HG03571 (cell line): ENCODE data around the gene GPR132.

Experiments used
- ATAC-seq: cut with Tn5 transposase; IDR thresholded peaks from one replicate; pipeline ENCODE4 v1.9.1; 2021; ENCODE audit not compliant: unreplicated experiment

Gene GPR132

GRCh38 chr14:105063056-105063455, 2.2 kb downstream of the GPR132 start:
- ATAC-seq, result no peak

GRCh38 chr14:105062048-105062433, 3.2 kb downstream of the GPR132 start:
- ATAC-seq, result no peak

- peak; percentile 25 for ATAC-seq
These were observed 3.7 kb downstream of the GPR132 start for GRCh38 chr14:105061428-105062047.

GRCh38 chr14:105060751-105061427, 4.3 kb downstream of the GPR132 start:
- no peak for ATAC-seq

- no peak for ATAC-seq
These were observed 5.2 kb downstream of the GPR132 start for GRCh38 chr14:105059925-105060565.

GRCh38 chr14:105059035-105059924, 6.0 kb downstream of the GPR132 start:
- ATAC-seq, result no peak

GRCh38 chr14:105058521-105059034, 6.7 kb downstream of the GPR132 start:
- ATAC-seq, result no peak

GRCh38 chr14:105056303-105056831, 8.9 kb downstream of the GPR132 start:
- no peak for ATAC-seq

GRCh38 chr14:105055736-105056302, 9.4 kb downstream of the GPR132 start:
- ATAC-seq, result no peak

GRCh38 chr14:105055334-105055733, 9.9 kb downstream of the GPR132 start:
- ATAC-seq, result no peak

GRCh38 chr14:105053996-105054395, 11.2 kb downstream of the GPR132 start:
- ATAC-seq, result no peak

- ATAC-seq, result no peak
These were observed 11.8 kb downstream of the GPR132 start for GRCh38 chr14:105053421-105053820.

- ATAC-seq, result no peak
These were observed 13.1 kb downstream of the GPR132 start for GRCh38 chr14:105052110-105052458.

GRCh38 chr14:105051182-105052109, 13.8 kb downstream of the GPR132 start:
- ATAC-seq, result no peak

- ATAC-seq, result no peak
These were observed 14.7 kb downstream of the GPR132 start for GRCh38 chr14:105050551-105050897.

- ATAC-seq, result no peak
These were observed 15.3 kb downstream of the GPR132 start for GRCh38 chr14:105049753-105050550.

GRCh38 chr14:105047283-105048016, 17.8 kb downstream of the GPR132 start:
- no peak for ATAC-seq

- no peak for ATAC-seq
These were observed 18.3 kb downstream of the GPR132 start for GRCh38 chr14:105046891-105047282.
